Activated effector memory CD4-positive, alpha-beta T cell treated with Interleukin-2 at 50 U/mL for 16 hours (primary cell): ENCODE results near the gene ADGRA1.

ENCODE experiments used
- DNase-seq: peaks from one replicate; pipeline ENCODE4 v3.0.0-alpha.2; 2020

ADGRA1 gene

DNA sequence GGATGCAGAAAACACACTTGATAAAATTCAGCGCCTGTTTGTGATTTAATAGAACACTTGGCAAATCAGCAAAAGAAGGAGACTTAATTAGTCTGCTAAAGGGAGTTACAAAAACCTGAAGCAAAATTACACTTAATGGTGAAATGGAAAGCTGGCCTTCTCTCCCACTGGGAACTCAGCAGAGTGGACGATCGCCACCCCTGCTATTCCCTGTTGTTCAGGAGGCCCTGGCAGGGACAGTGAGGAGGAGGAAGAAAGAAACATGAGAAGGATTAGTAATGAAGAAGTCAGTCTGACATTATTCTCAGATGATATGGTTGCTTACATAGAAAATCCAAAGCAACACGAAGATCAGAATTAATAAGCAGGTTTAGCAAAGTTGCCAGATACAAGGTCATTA, 66.7 kb downstream of the ADGRA1 start:
- DNase-seq, result no peak

DNA sequence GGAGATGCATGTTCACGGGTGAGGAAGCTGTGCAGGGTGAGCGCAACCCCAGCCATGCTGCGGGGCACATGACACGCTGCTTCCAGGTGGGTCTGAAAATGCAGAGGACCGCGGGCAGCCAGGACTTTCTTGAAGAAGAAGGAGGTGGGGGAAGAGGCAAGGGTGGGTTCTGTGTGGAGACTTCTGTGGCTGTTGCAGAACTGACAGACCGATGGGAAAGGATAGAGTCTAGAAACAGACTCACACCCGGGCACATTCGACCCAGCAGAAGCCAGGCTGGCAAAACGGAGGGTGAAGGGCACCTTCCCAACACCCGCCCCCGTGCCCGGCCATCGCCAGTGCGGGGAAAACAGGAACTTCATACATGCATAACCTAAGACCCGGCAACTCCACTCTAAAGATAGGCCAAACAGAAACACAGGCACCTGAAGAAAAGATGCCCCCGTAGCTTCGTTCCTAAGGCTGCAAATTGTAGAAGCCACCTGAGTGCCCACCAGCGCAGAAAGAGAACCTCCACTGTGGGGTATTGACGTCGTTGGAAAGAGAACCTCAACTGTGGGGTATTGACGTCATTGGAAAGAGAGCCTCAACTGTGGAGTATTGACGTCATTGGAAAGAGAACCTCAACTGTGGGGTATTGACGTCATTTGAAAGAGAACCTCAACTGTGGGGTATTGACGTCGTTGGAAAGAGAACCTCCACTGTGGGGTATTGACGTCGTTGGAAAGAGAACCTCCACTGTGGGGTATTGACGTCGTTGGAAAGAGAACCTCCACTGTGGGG, 67.5 kb downstream of the ADGRA1 start:
- no peak for DNase-seq

DNA sequence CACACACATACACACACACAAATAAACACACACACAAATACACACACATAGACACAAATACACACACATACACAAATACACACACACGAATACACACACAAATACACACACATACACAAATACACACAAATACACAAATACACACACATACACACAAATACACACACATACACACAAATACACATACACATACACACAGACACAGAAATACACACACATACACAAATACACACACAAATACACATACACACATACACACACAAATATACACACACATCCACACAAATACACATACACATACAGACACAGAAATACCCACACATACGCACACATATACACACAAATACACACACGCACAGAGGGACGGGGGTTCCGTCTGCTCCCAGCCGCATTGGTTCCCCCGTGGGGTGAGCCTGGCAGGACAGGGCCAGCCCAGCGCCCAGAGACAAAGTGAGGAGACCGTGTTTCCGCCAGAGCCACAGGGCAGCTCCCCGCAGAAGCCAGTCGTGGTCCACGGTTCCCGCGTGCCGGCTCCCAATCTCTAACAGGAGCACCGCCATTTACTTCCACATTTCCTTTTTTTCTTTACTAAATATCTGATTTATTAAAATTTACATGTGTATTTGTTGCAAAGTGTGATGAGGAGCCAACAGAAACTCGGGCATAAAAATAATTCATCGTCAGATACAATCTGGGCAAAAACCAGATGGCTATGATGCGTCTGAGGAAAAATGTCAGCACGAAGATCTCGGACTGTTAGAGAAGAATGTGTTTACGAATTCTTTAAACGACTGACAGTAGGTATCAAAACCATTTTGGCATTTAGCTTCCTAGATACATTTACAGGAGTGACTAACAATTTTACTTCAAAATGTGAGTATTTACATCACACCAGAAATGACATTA, 69.2 kb downstream of the ADGRA1 start:
- no peak for DNase-seq

DNA sequence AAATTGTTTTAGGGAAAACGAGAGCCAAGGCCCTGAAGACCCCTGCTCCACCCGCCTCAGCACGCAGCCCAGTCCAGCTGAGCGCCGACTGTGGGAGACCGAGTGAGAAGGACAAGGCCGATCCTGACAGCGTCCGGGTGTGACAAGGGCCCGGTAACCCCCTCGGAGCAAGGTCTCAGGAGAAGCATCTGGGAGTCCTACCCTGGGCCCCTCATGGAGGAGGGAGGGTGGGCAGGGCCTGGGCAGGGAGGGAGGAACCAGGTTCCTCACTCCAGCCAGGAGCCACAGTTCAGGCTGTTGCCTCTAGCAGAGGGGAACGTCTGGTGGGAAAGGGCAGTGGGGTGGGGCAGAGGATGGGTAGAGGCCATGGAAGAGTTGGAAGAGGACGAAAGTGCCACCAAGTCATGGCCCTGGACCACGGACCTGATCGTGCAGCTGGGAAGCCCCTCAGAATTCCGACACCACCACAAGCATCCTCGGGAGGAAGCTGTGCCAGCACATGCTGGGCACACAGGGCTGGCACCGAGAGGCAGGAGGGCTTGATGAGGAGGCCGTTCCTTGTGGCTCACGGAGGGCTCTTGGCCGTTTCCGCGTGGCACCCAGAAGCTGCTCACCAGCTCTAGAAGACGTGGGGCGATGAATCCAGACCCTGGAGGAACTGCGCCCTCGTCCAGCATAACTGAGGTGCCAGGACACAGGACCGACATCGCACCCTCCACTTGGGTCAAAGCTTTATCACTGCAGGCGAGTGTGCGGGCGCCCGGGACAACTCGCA, 70.1 kb downstream of the ADGRA1 start:
- no peak for DNase-seq

DNA sequence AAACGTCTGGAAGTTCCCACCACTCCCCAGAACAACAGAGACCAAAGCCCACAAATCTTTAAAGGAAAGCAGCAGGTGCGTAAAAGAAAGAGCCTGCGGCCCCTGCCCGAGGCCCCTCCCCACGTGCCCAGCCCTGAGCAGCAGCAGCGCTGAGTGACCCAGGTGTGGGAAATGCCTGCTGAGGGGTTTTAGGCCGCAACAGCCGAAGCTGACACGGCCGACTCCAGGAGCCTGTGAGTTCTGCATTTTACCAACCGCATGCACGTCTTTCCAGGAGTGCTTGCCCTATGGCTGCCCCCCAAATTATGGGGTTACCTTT, 70.7 kb downstream of the ADGRA1 start:
- DNase-seq, result no peak

DNA sequence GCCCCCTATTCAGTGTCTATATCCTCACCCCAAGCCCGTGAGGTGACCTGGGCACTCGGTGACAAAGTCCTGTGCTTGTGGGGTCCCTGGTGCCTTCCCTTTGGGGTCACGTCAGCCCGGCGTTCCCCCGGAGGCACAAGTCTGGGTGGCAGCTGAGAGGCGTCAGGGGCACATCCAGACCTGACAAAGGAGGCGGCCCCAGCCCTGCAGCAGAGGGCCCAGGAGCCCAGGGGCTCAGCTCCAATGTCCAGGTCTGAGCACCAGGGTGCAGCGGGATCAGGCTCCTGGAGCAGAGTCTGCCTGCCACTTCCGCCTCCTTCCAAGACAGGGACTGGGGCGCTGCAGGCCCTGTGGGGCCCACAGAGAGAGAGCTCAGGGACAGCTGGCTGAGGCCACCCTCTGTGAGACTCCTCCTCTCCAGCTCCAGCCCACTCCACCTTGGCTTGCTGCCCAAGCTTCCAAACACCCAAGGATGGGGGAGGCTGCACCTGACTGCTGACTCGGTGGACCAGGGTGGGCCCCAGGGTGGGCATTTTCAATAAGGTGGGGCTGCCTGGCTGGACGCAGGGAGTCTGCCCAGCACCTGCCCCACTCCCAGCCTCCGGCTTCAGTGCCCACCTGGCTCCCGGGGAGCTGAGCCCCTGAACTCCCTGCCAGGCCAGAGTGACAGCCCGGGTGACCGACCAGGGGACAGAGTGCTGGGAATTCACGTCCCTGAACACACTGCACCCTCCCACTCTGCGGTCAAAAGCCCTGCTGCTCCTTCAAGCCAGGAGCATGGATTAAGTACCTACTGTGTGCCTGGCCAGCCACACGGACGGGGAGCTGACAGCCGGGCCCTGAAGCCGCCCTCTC, 71.3 kb downstream of the ADGRA1 start:
- no peak for DNase-seq

DNA sequence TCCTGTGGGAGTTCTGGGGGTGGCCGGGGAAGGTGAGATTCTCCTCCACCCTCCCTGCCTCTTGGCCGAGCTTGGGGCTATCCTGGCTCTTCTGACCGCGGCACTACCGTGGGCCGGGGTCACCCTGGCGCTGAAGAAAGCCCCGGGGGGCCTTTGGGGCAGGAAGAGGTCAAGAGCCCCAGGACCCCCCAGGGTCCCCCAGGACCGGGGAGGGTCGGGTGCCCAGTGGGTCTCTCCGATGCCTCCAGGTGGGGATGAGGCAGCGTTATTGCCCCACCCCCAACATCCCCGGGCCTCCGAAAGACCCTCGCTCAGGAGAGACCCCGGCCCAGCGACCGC, 71.9 kb downstream of the ADGRA1 start:
- DNase-seq, result no peak

DNA sequence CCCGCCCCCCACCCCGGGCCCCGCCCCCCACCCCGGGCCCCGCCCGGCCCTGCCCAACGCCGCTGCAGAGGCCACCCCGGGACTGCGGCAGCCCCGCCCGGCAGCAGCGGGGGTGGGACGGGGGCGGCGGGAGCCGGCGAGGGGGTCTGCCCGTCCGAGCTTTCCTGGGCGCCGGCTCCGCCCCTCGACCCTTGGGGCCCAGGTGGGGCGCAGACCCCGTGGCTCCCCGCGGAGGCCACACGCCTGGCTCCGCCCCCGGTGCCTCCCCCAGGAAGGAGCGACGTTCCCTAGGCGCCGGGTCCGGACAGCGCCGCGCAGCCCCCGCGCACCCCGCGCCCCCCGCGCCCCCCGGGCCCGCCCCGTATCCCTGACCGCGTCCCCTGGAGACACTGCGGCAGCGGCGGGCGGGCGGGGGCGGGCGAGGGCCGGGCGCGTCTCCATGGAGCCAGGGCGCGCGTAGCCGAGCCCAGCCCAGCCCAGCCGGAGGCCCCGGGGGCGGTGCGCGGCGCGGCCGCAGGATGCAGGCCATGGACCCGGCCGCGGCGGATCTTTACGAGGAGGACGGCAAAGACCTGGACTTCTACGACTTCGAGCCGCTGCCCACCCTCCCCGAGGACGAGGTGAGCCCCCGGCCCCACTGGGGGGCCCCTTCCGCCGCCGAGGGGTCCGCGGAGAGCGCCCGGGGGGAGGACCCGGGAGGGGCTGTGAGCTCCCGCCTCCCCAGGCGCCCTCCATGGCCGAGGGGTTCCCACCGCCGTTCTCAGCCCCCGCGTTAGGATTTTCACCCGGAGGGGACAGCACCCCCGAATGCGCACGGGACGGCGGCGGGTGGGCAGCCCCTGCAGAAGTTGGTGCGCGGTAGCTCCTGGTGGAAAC, 72.5 kb downstream of the ADGRA1 start, which contains the start of gene KNDC1:
Gene KNDC1, plus strand, starts transcription at position 270 of the 876 bp plus-strand sequence. Its CDS starts 249 bp downstream, at position 519.
- no peak for DNase-seq

DNA sequence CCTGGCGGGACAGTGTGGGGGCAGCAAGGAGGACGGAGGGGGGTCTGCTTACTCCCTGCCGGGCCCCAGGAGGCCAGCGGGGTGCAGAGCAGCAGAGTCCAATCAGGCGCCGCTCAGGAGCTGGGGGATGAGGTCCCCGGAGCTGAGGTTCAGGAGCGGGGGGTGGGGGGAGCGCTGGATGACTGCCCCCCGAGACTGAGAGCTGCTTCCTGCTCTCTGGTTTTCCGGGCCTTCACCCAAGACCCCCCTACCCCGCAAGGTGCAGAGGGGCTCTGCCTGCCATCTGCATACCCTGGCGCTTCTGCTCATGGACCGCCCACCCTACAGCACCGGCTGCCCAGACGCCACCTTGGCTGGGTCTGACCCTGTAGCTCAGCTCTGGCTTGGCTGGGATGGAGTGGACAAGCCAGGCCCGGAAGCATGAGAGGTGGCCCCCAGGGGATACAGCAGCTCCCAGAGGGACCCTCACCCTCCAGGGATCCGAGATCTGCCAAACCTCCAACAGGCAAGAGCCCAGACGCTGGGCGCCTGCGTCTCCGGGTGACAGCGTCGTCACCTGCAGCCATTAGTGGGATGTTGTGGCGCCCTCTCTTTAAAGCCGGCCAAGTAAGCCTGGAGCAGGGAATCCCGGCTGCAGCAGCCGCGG, 73.2 kb downstream of the ADGRA1 start:
- DNase-seq, result no peak

DNA sequence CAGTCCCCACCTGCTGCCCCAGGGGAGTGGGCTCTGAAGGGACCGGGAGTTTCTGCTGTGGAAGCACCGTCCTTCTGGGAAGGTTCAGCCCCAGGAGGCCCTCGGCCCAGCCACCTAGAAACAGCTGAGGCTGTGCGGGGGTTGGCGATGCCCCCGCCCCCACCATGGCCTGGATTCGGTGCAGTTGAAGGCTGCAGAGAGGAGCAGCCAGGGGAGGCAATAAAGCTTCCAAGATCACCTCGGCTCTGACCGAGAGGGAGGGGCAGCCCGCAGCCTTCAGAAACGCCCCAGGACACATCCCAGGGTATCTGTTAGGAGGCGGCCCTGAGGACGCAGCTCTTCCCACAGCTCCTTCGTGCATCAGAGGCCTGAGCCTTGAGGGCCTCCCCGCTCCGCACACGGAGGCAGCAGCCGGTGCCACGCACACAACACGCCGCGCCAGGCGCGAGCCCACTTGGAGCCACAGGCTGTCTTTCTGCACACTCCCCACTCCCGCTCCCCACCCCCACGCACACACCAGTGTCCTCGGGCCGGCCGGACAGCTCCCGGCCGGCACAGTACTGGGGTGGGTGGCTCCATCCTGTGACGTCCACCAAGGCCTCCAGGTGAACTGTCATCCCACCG, 73.9 kb downstream of the ADGRA1 start:
- no peak for DNase-seq

DNA sequence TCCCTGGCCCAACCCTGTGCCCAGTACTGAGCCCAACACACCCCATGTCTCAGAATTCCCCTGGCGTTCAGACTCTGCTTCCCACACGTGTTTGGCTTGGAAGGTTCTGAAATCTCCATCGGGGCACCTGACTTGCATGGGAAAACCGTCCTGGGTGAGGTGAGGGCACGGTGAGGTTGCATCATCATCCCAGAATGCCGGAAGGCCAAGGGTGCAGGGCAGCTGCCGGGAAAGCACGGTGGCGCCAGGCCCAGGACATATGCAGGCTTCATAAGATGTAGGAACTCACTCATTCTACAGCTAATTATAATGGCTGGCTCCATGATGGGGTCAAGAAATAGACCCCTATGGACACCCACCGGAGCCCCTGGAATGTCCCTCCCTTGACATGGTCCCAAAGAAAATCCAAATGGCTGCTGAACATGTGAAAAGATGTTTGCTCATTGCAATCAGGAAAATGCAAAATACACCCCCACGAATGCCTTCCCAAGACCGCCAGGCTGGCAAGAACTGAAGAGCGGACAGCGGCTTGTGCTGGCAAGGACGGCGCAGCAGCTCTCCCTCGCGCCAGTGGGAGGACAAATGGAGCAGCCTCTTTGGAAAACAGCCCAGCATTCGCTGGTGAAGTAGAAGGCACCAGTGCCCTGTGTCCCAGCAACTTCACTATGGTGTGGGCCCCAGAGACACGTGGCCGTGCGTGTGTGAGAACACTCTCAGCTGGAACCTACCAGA, 74.6 kb downstream of the ADGRA1 start:
- DNase-seq, result no peak

DNA sequence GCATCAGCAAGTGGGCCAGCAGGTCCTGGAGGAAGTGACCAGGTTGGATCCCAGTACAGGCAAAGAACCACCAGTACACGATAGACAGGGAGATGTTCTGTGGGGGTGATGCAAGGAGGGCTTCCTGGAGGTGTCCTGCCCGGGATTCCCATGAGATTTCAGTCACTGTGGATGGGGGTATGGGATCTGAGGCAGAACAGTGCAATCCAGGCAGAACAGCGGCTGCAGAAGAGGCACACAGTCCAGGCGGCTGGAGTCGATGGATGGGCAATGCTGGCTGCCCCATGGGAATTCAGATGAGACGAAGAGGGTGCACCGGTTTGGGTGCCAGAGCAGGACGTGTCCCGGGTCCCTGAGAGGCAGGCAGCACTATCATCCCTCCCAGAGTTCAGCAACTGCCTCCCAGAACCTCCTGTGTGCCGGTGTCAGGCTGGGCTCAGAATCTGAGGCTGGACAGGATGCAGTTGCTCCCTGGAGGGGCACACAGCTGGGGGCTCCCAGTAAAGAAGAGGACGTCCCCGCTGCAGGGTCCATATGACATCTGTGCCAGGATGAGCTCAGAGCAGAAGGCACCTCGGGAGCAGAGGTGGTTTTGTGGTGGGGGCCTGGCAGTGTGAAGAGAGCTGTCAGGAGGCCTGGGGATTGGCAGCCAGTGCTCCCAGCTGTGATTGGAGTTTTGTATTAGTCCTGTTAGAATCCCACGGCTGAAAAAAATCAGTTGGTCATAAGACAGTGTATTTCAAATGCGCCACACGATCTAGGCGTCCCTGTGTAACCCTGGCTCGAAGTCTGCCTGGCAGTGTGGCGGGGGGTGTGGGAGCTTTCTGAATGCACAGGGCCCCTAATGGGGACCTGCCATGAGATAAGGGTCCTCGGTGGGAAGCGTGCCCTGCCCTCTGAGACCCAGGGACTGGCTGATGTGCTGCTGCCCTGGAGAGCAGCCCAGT, 75.5 kb downstream of the ADGRA1 start:
- DNase-seq, result no peak

DNA sequence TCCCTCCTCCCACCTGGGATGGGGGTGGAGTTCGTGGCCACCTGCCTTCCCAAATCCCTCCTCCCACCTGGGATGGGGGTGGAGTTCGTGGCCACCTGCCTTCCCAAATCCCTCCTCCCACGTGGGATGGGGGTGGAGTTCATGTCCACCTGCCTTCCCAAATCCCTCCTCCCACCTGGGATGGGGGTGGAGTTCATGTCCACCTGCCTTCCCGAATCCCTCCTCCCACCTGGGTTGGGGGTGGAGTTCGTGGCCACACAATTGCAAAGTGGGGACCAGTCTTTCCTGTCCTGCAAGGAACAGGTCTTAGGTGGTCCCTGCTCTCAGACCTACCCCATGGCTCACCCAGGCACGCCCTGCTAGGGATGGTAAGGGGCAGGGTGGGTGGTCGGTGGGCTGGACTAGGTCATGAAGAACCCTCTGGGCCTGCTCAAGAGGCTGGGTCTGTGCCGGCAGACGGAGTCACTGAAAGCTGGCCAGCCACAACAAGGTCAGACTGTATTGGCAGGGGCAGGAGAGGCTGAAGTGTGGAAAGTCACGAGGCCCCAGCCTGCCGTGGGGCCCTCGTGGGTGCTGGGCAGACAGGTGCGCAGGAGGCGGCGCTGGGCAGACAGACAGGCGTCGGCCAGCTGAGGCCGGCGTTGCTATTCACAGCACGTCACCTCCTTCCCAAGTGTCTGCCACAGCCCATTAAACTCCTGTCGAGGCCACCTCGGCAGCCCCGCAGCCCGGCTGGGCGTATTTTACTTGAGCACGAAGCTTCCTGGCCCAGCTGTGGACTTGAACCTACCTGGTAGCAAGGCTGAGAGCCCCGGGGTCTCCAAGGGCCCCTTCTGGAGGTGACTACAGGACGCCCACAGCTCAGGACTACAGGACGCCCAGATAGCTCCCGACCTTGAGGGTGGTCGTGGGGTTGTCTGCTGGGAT, 76.4 kb downstream of the ADGRA1 start:
- no peak for DNase-seq

DNA sequence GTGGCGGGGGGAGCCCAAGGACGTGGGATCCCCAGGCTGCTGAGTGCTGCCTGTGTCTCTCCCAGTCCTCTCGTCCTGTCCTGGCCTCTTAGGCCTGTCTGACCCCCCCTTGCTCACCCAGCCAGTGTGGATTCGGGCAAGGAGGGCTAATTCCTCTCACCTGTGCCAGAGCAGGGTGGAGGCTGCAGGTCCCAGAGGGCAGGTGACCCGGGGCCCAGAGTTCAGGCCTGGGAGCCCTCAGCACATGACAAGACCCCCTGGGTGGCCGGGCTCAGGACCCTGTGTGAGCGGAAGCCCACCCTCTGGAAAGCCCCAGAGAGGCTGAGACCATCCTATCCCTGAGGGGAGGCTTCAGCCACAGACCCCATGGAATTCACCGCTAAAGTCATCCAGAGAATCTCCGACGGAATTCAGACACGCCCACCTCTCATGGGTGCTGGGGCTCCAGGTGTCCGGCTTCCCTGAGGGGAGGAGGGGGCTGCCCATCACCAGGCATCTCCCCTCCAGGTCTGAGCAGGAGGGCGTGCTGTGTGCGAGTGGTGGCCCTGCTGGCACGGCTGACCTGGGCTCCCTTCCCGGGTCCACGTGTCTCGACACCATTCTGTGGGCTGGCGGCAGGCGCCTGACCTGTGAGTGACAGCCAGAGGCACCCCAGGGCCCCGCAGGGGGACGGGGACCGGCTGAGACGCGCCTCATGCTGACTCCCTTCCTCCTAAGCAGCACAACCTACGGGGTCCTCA, 77.3 kb downstream of the ADGRA1 start:
- DNase-seq, result no peak

DNA sequence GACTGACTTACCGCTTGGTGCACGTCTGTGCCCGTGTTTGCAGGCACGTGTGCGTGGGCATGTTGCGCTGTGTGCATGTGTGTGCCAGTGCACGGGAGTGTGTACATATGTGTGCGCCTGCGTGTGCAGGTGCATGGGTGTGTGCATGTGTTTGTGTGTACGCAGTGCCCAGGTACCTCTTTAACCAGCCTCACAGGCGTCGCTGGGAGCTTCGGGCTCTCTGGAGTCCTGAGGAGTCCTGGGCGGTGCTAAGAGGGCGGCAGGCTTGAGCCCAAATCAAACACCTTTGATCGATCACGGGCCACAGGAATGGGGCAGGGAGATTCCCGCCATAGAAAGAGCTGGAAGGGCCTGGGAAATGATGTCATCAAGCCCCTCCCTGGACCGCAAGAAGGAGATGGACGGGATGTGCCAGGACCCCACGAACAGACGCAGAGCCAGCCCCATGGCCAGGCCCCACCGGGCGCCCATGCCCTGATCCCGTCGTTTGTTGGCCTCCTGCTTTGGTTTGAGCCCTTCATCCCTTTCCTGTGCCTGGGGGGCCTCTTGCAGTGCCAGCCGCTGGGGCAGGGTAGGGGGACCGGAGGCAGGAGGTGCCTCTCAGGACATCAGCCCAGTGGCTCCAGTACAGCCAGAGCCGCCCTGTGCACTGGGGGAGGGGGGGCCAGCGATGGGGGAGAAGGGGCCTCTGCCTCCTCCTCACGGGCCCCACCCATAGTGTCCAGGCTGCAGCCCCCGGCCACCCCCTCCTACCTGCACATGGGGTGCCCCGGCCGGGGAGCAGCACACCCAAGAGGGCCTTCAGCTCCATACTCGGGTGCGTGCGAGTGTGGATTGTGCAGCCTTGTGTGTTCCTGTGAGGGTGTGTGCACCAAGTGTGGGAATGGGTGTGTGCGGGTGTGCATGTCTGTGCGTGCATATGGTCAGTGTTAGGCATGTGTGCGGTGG, 78.1 kb downstream of the ADGRA1 start:
- DNase-seq, result no peak

DNA sequence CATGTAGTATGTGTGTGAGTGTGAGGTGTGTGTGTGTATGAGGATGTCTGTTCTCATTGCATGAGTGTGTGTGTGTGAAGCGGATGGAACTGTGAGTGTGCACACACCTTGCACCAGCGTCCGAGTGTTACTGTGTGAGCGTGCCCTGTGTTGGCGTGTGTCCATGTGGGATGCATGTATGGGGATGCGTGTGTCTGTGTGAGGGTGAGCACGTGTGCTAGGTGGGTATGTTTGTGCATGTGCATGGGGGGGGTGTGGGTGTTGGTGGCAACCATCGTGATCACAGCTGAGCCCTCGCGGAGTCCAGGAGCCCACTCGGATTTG, 78.7 kb downstream of the ADGRA1 start:
- no peak for DNase-seq
